HepG2 (cell line): Measurements from ENCODE around the gene TWNK. TPM values are rescaled to one million over a fixed set of nuclear protein-coding genes. Genes with fewer than 3 reads are reported as not detected.

Experiments used
- ELF1 ChIP-seq: sonication (generic); formaldehyde crosslinking; IDR thresholded peaks from 2 replicates; pipeline ENCODE4 v1.4.0; 2020; ENCODE audit warnings: missing genetic modification reagents
- KLF11 ChIP-seq: IDR thresholded peaks from 2 replicates; pipeline ENCODE4 v1.6.1; 2016; ENCODE audit warnings: missing compliant biosample characterization
- TBX2 ChIP-seq: sonication (generic); formaldehyde crosslinking; IDR thresholded peaks from 2 replicates; pipeline ENCODE4 v1.5.0; 2020; ENCODE audit warnings: missing genetic modification reagents, mild to moderate bottlenecking, borderline replicate concordance
- ZFX ChIP-seq: sonication (generic); formaldehyde crosslinking; IDR thresholded peaks from 2 replicates; pipeline ENCODE4 v1.4.0; 2020; ENCODE audit warnings: mild to moderate bottlenecking, low read depth, missing genetic modification reagents, moderate library complexity
- ZNF263 ChIP-seq: sonication (generic); formaldehyde crosslinking; IDR thresholded peaks from 2 replicates; pipeline ENCODE4 v1.4.0; 2020; ENCODE audit warnings: missing genetic modification reagents
- ZNF292 ChIP-seq: sonication (generic); formaldehyde crosslinking; IDR thresholded peaks from 2 replicates; pipeline ENCODE4 v1.8.1; 2022; ENCODE audit warnings: mild to moderate bottlenecking, low read depth, missing genetic modification reagents, borderline replicate concordance
- ZSCAN29 ChIP-seq: sonication (generic); formaldehyde crosslinking; conservative IDR thresholded peaks from 2 replicates; pipeline ENCODE4 v1.4.0; 2020; ENCODE audit warnings: mild to moderate bottlenecking, missing genetic modification reagents
- polyA plus RNA-seq, 8 experiments: library from polyadenylated mRNA; depleted of rRNA in 3 of 8; stranded (reverse) in 7 of 8; unstranded in 1 of 8; fragments of >200 nt; fragmentation: Illumina TruSeq in 4 of 8; extraction: Trizol in 4 of 8; gene quantifications; 2 replicates each; pipeline versions ENCODE4 v1.2.1 to v1.2.3, GENCODE V29; 2011 to 2016; ENCODE audit warnings: low read depth in 4 of 8, missing spikeins in 1 of 8, mixed read lengths in 1 of 8; ENCODE audit not compliant: insufficient read depth in 1 of 8
- total RNA-seq, 5 experiments: library from RNA; depleted of rRNA; stranded (reverse); fragments of >200 nt; fragmentation: Illumina TruSeq; extraction: Trizol; gene quantifications; 2 replicates each; pipeline ENCODE4 v1.2.3, GENCODE V29; 2016; ENCODE audit warnings: low read depth in 1 of 5
- TF ChIP-seq, protein P1 (sequence below): sonication (generic); formaldehyde crosslinking; IDR thresholded peaks from 2 replicates; pipeline ENCODE4 v1.4.0; 2020; ENCODE audit warnings: missing genetic modification reagents, borderline replicate concordance
- TF ChIP-seq, protein P2 (sequence below): sonication (generic); formaldehyde crosslinking; IDR thresholded peaks from 2 replicates; pipeline ENCODE4 v1.5.1; 2020; ENCODE audit warnings: mild to moderate bottlenecking, missing genetic modification reagents, borderline replicate concordance
- TF ChIP-seq, protein P3 (sequence below): sonication (generic); formaldehyde crosslinking; IDR thresholded peaks from 2 replicates; pipeline ENCODE4 v1.8.0; 2022; ENCODE audit warnings: mild to moderate bottlenecking, missing genetic modification reagents, moderate library complexity
- TF ChIP-seq, protein P4 (sequence below): sonication (generic); formaldehyde crosslinking; conservative IDR thresholded peaks from 2 replicates; pipeline ENCODE4 v1.8.0; 2022; ENCODE audit warnings: mild to moderate bottlenecking, moderate library complexity, missing genetic modification reagents
- TF ChIP-seq, protein P5 (sequence below): sonication (generic); formaldehyde crosslinking; IDR thresholded peaks from 2 replicates; pipeline ENCODE4 v1.8.1; 2023; ENCODE audit warnings: mild to moderate bottlenecking, missing genetic modification reagents
- TF ChIP-seq, protein P6 (sequence below): IDR thresholded peaks from 2 replicates; pipeline ENCODE4 v1.6.1; 2016; ENCODE audit warnings: low read depth

TWNK gene
- total and polyA plus RNA-seq, 2 of the 13 experiments (the other 11 are each of a cell fraction or from before 2014, with no cell fraction given) = 10.7 to 16.5 TPM

DNA sequence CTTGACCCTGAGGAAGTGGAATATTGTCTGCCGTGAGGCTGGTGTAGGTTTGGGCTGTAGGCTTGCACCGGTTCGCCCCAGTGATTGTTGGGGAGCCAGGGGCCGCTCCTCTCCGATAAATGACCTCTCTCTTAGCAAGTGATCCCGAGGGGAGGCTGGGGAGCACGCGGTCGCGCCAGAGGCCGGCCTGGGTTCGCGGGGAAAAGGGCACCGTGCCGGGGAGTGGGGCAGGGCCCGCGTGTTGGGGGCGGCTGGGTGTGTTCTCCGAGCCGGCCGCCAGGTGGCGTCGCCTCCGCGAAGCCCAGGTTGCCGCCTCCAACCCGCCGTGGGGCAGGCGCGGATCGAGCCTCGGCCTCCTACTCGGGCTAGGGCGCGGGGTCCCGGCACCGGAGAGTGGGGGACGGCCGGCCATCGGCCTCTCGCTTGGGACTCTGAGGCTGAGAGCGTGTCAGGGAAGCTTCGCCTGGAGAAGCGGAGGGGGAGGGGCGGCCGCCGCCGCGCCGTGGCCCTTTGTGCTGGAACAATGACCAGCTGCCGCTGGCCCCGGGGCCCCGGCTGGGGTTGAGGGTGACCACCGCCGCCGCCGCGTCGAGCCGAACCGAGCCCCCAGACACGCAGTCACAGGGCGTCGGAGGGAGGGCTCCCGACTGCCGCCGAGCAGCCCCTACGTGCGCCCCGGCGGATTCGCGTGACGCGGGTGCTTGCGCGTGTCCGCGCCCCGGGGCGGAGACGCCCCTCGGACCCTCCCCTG is 11.8 kb downstream of the TWNK start (continued):
- TF ChIP-seq, protein P1, sequence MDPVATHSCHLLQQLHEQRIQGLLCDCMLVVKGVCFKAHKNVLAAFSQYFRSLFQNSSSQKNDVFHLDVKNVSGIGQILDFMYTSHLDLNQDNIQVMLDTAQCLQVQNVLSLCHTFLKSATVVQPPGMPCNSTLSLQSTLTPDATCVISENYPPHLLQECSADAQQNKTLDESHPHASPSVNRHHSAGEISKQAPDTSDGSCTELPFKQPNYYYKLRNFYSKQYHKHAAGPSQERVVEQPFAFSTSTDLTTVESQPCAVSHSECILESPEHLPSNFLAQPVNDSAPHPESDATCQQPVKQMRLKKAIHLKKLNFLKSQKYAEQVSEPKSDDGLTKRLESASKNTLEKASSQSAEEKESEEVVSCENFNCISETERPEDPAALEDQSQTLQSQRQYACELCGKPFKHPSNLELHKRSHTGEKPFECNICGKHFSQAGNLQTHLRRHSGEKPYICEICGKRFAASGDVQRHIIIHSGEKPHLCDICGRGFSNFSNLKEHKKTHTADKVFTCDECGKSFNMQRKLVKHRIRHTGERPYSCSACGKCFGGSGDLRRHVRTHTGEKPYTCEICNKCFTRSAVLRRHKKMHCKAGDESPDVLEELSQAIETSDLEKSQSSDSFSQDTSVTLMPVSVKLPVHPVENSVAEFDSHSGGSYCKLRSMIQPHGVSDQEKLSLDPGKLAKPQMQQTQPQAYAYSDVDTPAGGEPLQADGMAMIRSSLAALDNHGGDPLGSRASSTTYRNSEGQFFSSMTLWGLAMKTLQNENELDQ (CRISPR knock-in tag) = no peak
- TF ChIP-seq TBX2 (CRISPR knock-in tag) (peak; percentile 23; the same call in 1 of the 2 replicates), ZNF263 (CRISPR knock-in tag) (peak; percentile 63; the same call in 1 of the 2 replicates), ZNF292 (CRISPR knock-in tag) (no peak), KLF11 (CRISPR knock-in tag) (no peak; the same call in 1 of the 2 replicates), ZFX (peak; percentile 58), ZSCAN29 (CRISPR knock-in tag) (peak; percentile 88), ELF1 (CRISPR knock-in tag) (no peak)
- TF ChIP-seq, protein P2, sequence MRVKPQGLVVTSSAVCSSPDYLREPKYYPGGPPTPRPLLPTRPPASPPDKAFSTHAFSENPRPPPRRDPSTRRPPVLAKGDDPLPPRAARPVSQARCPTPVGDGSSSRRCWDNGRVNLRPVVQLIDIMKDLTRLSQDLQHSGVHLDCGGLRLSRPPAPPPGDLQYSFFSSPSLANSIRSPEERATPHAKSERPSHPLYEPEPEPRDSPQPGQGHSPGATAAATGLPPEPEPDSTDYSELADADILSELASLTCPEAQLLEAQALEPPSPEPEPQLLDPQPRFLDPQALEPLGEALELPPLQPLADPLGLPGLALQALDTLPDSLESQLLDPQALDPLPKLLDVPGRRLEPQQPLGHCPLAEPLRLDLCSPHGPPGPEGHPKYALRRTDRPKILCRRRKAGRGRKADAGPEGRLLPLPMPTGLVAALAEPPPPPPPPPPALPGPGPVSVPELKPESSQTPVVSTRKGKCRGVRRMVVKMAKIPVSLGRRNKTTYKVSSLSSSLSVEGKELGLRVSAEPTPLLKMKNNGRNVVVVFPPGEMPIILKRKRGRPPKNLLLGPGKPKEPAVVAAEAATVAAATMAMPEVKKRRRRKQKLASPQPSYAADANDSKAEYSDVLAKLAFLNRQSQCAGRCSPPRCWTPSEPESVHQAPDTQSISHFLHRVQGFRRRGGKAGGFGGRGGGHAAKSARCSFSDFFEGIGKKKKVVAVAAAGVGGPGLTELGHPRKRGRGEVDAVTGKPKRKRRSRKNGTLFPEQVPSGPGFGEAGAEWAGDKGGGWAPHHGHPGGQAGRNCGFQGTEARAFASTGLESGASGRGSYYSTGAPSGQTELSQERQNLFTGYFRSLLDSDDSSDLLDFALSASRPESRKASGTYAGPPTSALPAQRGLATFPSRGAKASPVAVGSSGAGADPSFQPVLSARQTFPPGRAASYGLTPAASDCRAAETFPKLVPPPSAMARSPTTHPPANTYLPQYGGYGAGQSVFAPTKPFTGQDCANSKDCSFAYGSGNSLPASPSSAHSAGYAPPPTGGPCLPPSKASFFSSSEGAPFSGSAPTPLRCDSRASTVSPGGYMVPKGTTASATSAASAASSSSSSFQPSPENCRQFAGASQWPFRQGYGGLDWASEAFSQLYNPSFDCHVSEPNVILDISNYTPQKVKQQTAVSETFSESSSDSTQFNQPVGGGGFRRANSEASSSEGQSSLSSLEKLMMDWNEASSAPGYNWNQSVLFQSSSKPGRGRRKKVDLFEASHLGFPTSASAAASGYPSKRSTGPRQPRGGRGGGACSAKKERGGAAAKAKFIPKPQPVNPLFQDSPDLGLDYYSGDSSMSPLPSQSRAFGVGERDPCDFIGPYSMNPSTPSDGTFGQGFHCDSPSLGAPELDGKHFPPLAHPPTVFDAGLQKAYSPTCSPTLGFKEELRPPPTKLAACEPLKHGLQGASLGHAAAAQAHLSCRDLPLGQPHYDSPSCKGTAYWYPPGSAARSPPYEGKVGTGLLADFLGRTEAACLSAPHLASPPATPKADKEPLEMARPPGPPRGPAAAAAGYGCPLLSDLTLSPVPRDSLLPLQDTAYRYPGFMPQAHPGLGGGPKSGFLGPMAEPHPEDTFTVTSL (CRISPR knock-in tag) = no peak
- TF ChIP-seq, protein P3, sequence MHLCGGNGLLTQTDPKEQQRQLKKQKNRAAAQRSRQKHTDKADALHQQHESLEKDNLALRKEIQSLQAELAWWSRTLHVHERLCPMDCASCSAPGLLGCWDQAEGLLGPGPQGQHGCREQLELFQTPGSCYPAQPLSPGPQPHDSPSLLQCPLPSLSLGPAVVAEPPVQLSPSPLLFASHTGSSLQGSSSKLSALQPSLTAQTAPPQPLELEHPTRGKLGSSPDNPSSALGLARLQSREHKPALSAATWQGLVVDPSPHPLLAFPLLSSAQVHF = peak; percentile 84; the same call in 1 of the 2 replicates
- TF ChIP-seq, protein P4, sequence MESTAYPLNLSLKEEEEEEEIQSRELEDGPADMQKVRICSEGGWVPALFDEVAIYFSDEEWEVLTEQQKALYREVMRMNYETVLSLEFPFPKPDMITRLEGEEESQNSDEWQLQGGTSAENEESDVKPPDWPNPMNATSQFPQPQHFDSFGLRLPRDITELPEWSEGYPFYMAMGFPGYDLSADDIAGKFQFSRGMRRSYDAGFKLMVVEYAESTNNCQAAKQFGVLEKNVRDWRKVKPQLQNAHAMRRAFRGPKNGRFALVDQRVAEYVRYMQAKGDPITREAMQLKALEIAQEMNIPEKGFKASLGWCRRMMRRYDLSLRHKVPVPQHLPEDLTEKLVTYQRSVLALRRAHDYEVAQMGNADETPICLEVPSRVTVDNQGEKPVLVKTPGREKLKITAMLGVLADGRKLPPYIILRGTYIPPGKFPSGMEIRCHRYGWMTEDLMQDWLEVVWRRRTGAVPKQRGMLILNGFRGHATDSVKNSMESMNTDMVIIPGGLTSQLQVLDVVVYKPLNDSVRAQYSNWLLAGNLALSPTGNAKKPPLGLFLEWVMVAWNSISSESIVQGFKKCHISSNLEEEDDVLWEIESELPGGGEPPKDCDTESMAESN (CRISPR knock-in tag) = peak; percentile 12; the same call in 1 of the 2 replicates
- TF ChIP-seq, protein P5, sequence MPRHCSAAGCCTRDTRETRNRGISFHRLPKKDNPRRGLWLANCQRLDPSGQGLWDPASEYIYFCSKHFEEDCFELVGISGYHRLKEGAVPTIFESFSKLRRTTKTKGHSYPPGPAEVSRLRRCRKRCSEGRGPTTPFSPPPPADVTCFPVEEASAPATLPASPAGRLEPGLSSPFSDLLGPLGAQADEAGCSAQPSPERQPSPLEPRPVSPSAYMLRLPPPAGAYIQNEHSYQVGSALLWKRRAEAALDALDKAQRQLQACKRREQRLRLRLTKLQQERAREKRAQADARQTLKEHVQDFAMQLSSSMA (CRISPR knock-in tag) = 0 out of 2 replicates have a peak, but pooled peaks have one; percentile 59
- TF ChIP-seq, protein P6, sequence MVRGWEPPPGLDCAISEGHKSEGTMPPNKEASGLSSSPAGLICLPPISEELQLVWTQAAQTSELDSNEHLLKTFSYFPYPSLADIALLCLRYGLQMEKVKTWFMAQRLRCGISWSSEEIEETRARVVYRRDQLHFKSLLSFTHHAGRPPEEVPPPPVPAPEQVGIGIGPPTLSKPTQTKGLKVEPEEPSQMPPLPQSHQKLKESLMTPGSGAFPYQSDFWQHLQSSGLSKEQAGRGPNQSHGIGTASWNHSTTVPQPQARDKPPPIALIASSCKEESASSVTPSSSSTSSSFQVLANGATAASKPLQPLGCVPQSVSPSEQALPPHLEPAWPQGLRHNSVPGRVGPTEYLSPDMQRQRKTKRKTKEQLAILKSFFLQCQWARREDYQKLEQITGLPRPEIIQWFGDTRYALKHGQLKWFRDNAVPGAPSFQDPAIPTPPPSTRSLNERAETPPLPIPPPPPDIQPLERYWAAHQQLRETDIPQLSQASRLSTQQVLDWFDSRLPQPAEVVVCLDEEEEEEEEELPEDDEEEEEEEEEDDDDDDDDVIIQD (CRISPR knock-in tag) = peak; percentile 17; the same call in 1 of the 2 replicates
